GM19099 (cell line): Measurements from ENCODE around the gene ACAD10.

Experiments
- POLR2A ChIP-seq: IDR thresholded peaks from 3 replicates; pipeline ENCODE4 v1.6.1; 2011; ENCODE audit warnings: low read depth; ENCODE audit not compliant: insufficient read length; ENCODE audit errors: extremely low read depth

Gene ACAD10

GRCh38 chr12:111783046-111783445 is 97.2 kb downstream of the ACAD10 start:
- no peak for TF ChIP-seq POLR2A

GRCh38 chr12:111784953-111785352 is 99.1 kb downstream of the ACAD10 start:
- TF ChIP-seq POLR2A, result no peak

- no peak for TF ChIP-seq POLR2A
Observed at GRCh38 chr12:111785651-111786050, 99.8 kb downstream of the ACAD10 start.

- no peak for TF ChIP-seq POLR2A
Observed at GRCh38 chr12:111788178-111788654, 102.4 kb downstream of the ACAD10 start.

- TF ChIP-seq POLR2A, result no peak
Observed at GRCh38 chr12:111789779-111790178, 103.9 kb downstream of the ACAD10 start.

GRCh38 chr12:111791507-111791906 is 105.7 kb downstream of the ACAD10 start:
- TF ChIP-seq POLR2A, result no peak

- no peak for TF ChIP-seq POLR2A
Observed at GRCh38 chr12:111792155-111792855, 106.5 kb downstream of the ACAD10 start.

- TF ChIP-seq POLR2A, result no peak
Observed at GRCh38 chr12:111792856-111793235, 107.0 kb downstream of the ACAD10 start.

- no peak for TF ChIP-seq POLR2A
Observed at GRCh38 chr12:111798182-111798581, 112.3 kb downstream of the ACAD10 start.

GRCh38 chr12:111799758-111800157 is 113.9 kb downstream of the ACAD10 start:
- TF ChIP-seq POLR2A, result no peak

- TF ChIP-seq POLR2A, result no peak
Observed at GRCh38 chr12:111803038-111803626, 117.3 kb downstream of the ACAD10 start.

GRCh38 chr12:111803851-111804250 is 118.0 kb downstream of the ACAD10 start:
- no peak for TF ChIP-seq POLR2A

- TF ChIP-seq POLR2A, result no peak
Observed at GRCh38 chr12:111806304-111806703, 120.5 kb downstream of the ACAD10 start.
